Liver (tissue), 3 donors: ENCODE data around the gene MAT2B.

Experiments used
- CTCF ChIP-seq: fragments of 150-350 bp; IDR thresholded peaks from 2 replicates; pipeline ENCODE4 v1.5.1; 2017; ENCODE audit warnings: improper control_type of control experiment, low read depth, low read length; ENCODE audit not compliant: missing input control
- FOXA1 ChIP-seq: IDR thresholded peaks from 2 replicates; pipeline ENCODE4 v1.6.1; 2016; ENCODE audit warnings: antibody characterized with exemption
- SP1 ChIP-seq: IDR thresholded peaks from 2 replicates; pipeline ENCODE4 v1.6.1; 2018; ENCODE audit warnings: antibody characterized with exemption, mild to moderate bottlenecking
- donor health status: healthy.
- donor health status: healthy.

GRCh38 chr5:163542771-163543170 is 37.4 kb downstream of the MAT2B start:
- TF ChIP-seq SP1 = no peak
- TF ChIP-seq FOXA1 = no peak
- TF ChIP-seq CTCF = no peak
